Adipose tissue (tissue), 3 donors: ENCODE measurements around the gene ECHDC3. TPM values are rescaled to one million over a fixed set of nuclear protein-coding genes. Genes with fewer than 3 reads are reported as not detected.

Experiments
- H3K27ac ChIP-seq: one replicate; pipeline ENCODE4 v1.5.1; 2013; ENCODE audit warnings: low read depth, low read length
- WGBS, 3 donors: extraction: QIAGEN DNeasy Blood & Tissue Kit; methylation state at CpG; one replicate each; pipeline ENCODE4 v1.1.7; 2013; 5-methylcytosine and 5-hydroxymethylcytosine counted together
- polyA plus RNA-seq, 3 donors: library from polyadenylated mRNA; stranded (reverse); fragments of 200-250 nt; gene quantifications; one replicate each; pipeline ENCODE4 v1.2.3, GENCODE V29; 2013
- donor health status: healthy with polysubstance abuse.
- donor health status: Bipolar disorder and iron deficiency.
- donor health status: healthy.

The ECHDC3 gene
- polyA plus RNA-seq, 3 donors: 49.4 to 224 (median 50.7) TPM

DNA sequence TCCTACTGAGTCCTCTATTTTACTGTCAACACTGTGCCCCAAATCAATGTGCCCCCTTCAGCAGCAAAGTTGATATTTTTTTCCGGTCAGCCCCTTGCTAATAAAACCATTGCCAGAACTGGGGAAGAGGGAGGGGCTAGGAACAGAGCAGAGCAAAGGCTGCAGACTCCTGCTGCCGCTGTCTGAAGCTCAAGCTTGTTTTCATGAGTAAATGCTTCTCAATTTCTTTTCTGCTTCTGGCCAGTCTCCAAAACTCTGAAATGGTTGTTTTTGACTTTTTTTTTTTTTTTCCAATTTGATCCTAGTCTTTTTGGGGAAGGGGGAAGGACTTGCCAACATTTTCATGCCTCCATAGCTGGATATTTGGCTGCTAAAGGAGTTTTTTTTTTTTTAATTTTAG is 54.3 kb downstream of the ECHDC3 start:
- no peak overlapping the region for H3K27ac ChIP-seq
- WGBS, 3 donors: 44 to 68% (median 47%) methylated on average over 2 of the region's 2 CpGs

- 94 to 96% (median 95%) methylated on average over 10 of the region's 10 CpGs for WGBS, 3 donors
These were observed 55.1 kb downstream of the ECHDC3 start for GRCh38 chr10:11797281-11797680.

DNA sequence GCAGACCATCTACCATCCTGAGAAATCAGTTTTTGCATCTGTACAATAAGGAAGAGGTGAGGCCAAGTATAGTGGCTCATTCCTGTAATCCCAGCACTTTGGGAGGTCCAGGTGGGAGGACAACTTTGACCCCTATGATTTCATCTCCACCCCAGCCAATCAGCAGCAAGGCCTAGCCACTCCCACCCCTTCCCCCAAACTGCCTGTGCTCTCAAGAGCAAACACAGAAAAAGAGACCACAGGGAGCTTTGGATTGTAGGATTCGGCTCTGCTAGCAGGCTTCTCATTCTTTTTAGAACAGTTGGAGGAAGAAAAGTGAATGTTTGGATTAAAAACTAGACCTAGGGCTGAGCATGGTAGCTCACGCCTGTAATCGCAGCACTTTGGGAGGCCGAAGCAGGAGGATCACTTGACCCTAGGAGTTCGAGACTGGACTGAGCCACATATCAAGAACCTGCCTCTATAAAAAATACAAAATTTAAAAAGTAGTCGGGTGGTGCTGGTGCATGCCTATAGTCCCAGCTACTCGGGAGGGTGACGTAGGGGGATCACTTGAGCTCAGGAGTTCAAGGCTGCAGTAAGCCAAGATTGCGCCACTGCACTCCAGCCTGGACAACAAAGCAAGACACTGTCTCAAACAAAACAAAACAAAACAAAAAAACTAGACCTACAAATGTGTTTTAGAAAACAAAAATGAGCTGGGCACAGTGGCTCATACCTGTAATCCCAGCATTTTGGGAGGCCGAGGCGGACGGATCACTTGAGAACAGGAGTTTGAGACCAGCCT is 55.9 kb downstream of the ECHDC3 start:
- no peak overlapping the region for H3K27ac ChIP-seq
- 88 to 92% (median 89%) methylated on average over 12 of the region's 12 CpGs for WGBS, 3 donors

More at GRCh38 chr10:11797281-11797680, 55.1 kb downstream of the ECHDC3 start:
- H3K27ac ChIP-seq: no peak overlapping the region

GRCh38 chr10:11798845-11799735 is 56.9 kb downstream of the ECHDC3 start:
- H3K27ac ChIP-seq: no peak overlapping the region
- WGBS, 3 donors: 63 to 77% (median 65%) methylated on average over 18 of the region's 18 CpGs

- WGBS, 3 donors: 85 to 90% (median 87%) methylated on average over 9 of the region's 9 CpGs
- H3K27ac ChIP-seq: no peak overlapping the region
These were observed 57.5 kb downstream of the ECHDC3 start for GRCh38 chr10:11799736-11800080.

DNA sequence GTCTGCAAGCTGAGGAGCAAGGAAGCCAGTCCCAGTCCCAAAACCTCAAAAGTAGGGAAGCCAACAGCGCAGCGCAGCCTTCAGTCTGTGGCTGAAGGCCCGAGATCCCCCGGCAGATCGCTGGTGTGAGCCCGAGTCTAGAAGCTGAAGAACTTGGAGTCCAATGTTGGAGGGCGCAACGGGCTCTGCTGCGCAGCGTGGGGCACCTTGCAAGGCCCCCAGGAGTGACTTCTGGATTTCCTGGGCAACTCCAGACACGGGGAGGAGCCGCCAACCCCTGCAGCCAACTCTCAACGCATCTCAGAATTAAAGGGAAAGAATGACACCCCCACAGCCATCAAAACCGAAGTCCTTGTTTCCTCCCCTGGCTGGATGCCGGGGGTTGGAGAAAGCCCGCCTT is 62.2 kb downstream of the ECHDC3 start:
- 87 to 93% (median 92%) methylated on average over 16 of the region's 16 CpGs for WGBS, 3 donors

GRCh38 chr10:11805792-11806191 is 63.6 kb downstream of the ECHDC3 start:
- WGBS, 3 donors: 91 to 93% (median 91%) methylated on average over 4 of the region's 4 CpGs
- no peak overlapping the region for H3K27ac ChIP-seq

More for the DNA sequence above, 62.2 kb downstream of the ECHDC3 start:
- H3K27ac ChIP-seq: no peak overlapping the region

- 80 to 91% (median 88%) methylated on average over 6 of the region's 6 CpGs for WGBS, 3 donors
- no peak overlapping the region for H3K27ac ChIP-seq
These were observed 64.5 kb downstream of the ECHDC3 start for GRCh38 chr10:11806706-11807105.

DNA sequence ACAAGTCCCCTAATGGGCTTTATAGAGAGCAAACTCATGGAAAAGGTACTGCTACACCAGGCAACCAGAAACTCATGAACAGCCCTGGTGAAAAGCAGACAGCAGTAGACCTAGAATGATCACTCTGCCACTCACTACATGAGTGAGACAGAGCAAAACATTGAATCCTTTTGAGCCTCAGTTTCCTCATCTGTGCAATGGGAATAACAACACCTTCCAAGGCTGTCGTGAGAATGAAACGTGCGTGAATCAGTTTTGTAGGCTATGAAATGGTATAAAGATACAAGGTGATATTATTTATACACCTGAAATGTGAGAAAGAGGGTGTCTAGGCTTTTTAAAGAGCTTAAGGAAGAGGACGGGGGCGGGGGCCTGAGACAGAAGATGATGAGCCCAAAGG is 66.6 kb downstream of the ECHDC3 start:
- WGBS, 3 donors: 92 to 97% (median 95%) methylated on average over 5 of the region's 5 CpGs
- no peak overlapping the region for H3K27ac ChIP-seq

GRCh38 chr10:11810313-11810766 is 68.2 kb downstream of the ECHDC3 start:
- H3K27ac ChIP-seq: no peak overlapping the region
- 53 to 66% (median 62%) methylated on average over 13 of the region's 13 CpGs for WGBS, 3 donors

DNA sequence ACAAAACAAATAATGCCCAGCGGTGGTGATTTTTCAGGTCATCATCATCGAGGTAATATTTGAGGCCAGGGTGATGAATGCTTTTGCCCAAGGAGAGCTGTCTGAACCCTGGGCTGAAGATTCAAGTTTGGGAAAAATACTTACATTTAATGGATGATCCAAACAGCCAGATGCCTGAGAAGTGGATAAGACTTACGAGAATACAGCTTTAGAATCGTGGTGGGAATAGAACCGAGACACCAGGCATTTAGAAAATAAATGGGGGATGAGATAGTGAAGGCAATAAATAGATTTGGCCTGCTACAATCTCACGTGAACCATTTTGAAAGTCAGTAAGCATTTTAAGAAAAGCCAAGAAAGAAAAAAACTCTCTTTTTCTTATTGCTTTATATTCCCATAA is 68.8 kb downstream of the ECHDC3 start:
- WGBS, 3 donors: 75 to 78% (median 78%) methylated on average over 6 of the region's 6 CpGs
- H3K27ac ChIP-seq: no peak overlapping the region

DNA sequence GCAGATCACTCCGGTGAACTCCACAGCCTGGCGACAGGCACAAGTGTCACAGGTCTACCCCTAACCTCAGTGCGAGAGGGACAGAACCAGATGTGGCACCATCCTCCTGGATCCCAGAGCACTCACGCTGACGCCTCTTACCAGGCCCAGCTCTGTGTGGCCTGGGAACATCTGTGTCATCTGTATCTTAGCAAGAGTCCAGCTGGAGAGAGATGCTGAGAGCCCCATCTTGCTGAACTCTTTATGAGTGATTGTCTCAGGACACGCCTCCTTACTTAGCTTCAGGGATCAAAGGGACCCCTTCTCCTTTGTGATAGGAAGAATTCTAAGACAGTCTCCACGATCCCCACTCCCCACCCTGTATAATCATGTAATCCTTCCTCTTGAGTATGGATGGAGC is 71.0 kb downstream of the ECHDC3 start:
- WGBS, 3 donors: 86 to 92% (median 91%) methylated on average over 7 of the region's 7 CpGs
- H3K27ac ChIP-seq: no peak overlapping the region

Other genes starting within 250 kb of the ECHDC3 start
- gene USP6NL, start 130.7 kb upstream of the ECHDC3 start, polyA plus RNA-seq: 1 to 10 TPM; 3.2 to 8.8 (median 4.9) TPM
- 1 to 10 TPM; 2.8 to 5.6 (median 4.2) TPM for gene PROSER2, start 81.0 kb downstream of the ECHDC3 start, polyA plus RNA-seq